Amygdala (tissue), 56 donors: ENCODE data around the gene TMEM123.
"Not testable (repeated sequence)": the region's sequence is repeated elsewhere in the genome, so short reads cannot be mapped to it uniquely, and the experiment has no call there.

Experiments used
- DNase-seq, 56 donors: peaks; one replicate each; lab custom pipeline; 2025; lab: John Stamatoyannopoulos, UW

The TMEM123 gene

GRCh38 chr11:102451041-102451680 is 1.4 kb downstream of the TMEM123 start:
- no peak for DNase-seq

- peak in 1 of 56 donors; percentile 22 for DNase-seq
These were observed 2.7 kb downstream of the TMEM123 start for GRCh38 chr11:102449651-102450570.

- no peak for DNase-seq
These were observed 3.7 kb downstream of the TMEM123 start for GRCh38 chr11:102448869-102449224.

- DNase-seq: no peak
These were observed 4.4 kb downstream of the TMEM123 start for GRCh38 chr11:102447941-102448868.

- no peak for DNase-seq
These were observed 5.4 kb downstream of the TMEM123 start for GRCh38 chr11:102447193-102447592.

- DNase-seq: no peak
These were observed 6.0 kb downstream of the TMEM123 start for GRCh38 chr11:102446606-102447005.

GRCh38 chr11:102444693-102445092 is 7.9 kb downstream of the TMEM123 start:
- DNase-seq: not testable (repeated sequence)

- DNase-seq: not testable (repeated sequence)
These were observed 8.4 kb downstream of the TMEM123 start for GRCh38 chr11:102444142-102444541.

- DNase-seq: not testable (repeated sequence)
These were observed 13.6 kb downstream of the TMEM123 start for GRCh38 chr11:102439063-102439363.

- DNase-seq: peak in 1 of 56 donors; percentile 6
These were observed 14.1 kb downstream of the TMEM123 start for GRCh38 chr11:102438311-102439062.

- DNase-seq: no peak
These were observed 14.8 kb downstream of the TMEM123 start for GRCh38 chr11:102437727-102438126.

- no peak for DNase-seq
These were observed 15.6 kb downstream of the TMEM123 start for GRCh38 chr11:102436976-102437375.

GRCh38 chr11:102436561-102436960 is 16.0 kb downstream of the TMEM123 start:
- DNase-seq: no peak

- DNase-seq: no peak
These were observed 16.9 kb downstream of the TMEM123 start for GRCh38 chr11:102435688-102436087.

GRCh38 chr11:102433571-102433970 is 19.0 kb downstream of the TMEM123 start:
- not testable (repeated sequence) for DNase-seq

- DNase-seq: not testable (repeated sequence)
These were observed 20.0 kb downstream of the TMEM123 start for GRCh38 chr11:102432560-102432959.

GRCh38 chr11:102431404-102431803 is 21.2 kb downstream of the TMEM123 start:
- DNase-seq: no peak

GRCh38 chr11:102430158-102430836 is 22.3 kb downstream of the TMEM123 start:
- DNase-seq: no peak

GRCh38 chr11:102429691-102430090 is 22.9 kb downstream of the TMEM123 start:
- peak in 2 of 56 donors; percentile 10 to 27 for DNase-seq

- DNase-seq: no peak
These were observed 23.3 kb downstream of the TMEM123 start for GRCh38 chr11:102429226-102429625.
